HG03354 (cell line): ENCODE data around the gene MUC4.
"Not testable (repeated sequence)": the region's sequence is repeated elsewhere in the genome, so short reads cannot be mapped to it uniquely, and the experiment has no call there.

Experiments used
- ATAC-seq: cut with Tn5 transposase; IDR thresholded peaks from one replicate; pipeline ENCODE4 v1.9.1; 2021; ENCODE audit warnings: mild to moderate bottlenecking; ENCODE audit not compliant: unreplicated experiment, poor library complexity, severe bottlenecking

Gene MUC4

GRCh38 chr3:195816276-195816913, 4.7 kb upstream of the MUC4 start:
- not testable (repeated sequence) for ATAC-seq

GRCh38 chr3:195815169-195815771, 3.5 kb upstream of the MUC4 start:
- no peak for ATAC-seq

GRCh38 chr3:195813916-195814640, 2.3 kb upstream of the MUC4 start:
- no peak for ATAC-seq

- ATAC-seq: no peak
Measured at GRCh38 chr3:195812366-195812765, 637 bp upstream of the MUC4 start.

GRCh38 chr3:195810455-195810845, 1.3 kb downstream of the MUC4 start:
- no peak for ATAC-seq

- ATAC-seq: no peak
Measured at GRCh38 chr3:195809796-195810454, 1.8 kb downstream of the MUC4 start.

- ATAC-seq: no peak
Measured at GRCh38 chr3:195809291-195809785, 2.4 kb downstream of the MUC4 start.

GRCh38 chr3:195808741-195809290, 2.9 kb downstream of the MUC4 start:
- no peak for ATAC-seq

- no peak for ATAC-seq
Measured at GRCh38 chr3:195807681-195808121, 4.0 kb downstream of the MUC4 start.

- no peak for ATAC-seq
Measured at GRCh38 chr3:195806916-195807231, 4.9 kb downstream of the MUC4 start.

GRCh38 chr3:195806211-195806915, 5.4 kb downstream of the MUC4 start:
- ATAC-seq: no peak

GRCh38 chr3:195805588-195805987, 6.1 kb downstream of the MUC4 start:
- not testable (repeated sequence) for ATAC-seq

- ATAC-seq: no peak
Measured at GRCh38 chr3:195805181-195805580, 6.5 kb downstream of the MUC4 start.

- no peak for ATAC-seq
Measured at GRCh38 chr3:195803289-195803908, 8.3 kb downstream of the MUC4 start.

GRCh38 chr3:195802795-195803194, 8.9 kb downstream of the MUC4 start:
- ATAC-seq: no peak

- no peak for ATAC-seq
Measured at GRCh38 chr3:195802261-195802701, 9.4 kb downstream of the MUC4 start.

- no peak for ATAC-seq
Measured at GRCh38 chr3:195801251-195802183, 10.2 kb downstream of the MUC4 start.

GRCh38 chr3:195800240-195800639, 11.5 kb downstream of the MUC4 start:
- ATAC-seq: no peak
